Lower leg skin (tissue), 3 donors: Measurements from ENCODE around the gene TSPY2.
"Not testable (repeated sequence)": the region's sequence is repeated elsewhere in the genome, so short reads cannot be mapped to it uniquely, and the experiment has no call there.

Source experiments
- CTCF ChIP-seq, 3 donors: fragments of 450-650 bp; IDR thresholded peaks; one replicate each; pipeline ENCODE4 v1.5.1; 2016; ENCODE audit warnings: antibody characterized with exemption in 3 of 3, mild to moderate bottlenecking in 3 of 3, moderate library complexity in 2 of 3
- POLR2A ChIP-seq, 2 donors: fragments of 450-650 bp; IDR thresholded peaks; one replicate each; pipeline ENCODE4 v1.6.1; 2016 to 2017; ENCODE audit warnings: antibody characterized with exemption in 2 of 2, mild to moderate bottlenecking in 1 of 2, moderate library complexity in 1 of 2

GRCh38 chrY:6209565-6209964 is 36.5 kb upstream of the TSPY2 start:
- TF ChIP-seq CTCF, POLR2A (IDR thresholded peaks at IDR 0.05): not testable (repeated sequence)
